Trophoblast cell (in vitro differentiated cells and primary cell): ENCODE data around the gene CPXM1.

ENCODE experiments used
- DNase-seq, 2 donors: peaks; one replicate each; pipeline ENCODE4 v3.0.0-alpha.2; 2016
- H2AFZ ChIP-seq: 2 replicates; pipeline ENCODE4 v1.6.1; 2013; ENCODE audit warnings: low read length, moderate library complexity, mild to moderate bottlenecking; ENCODE audit not compliant: insufficient read depth, poor library complexity
- H2AK5ac ChIP-seq: 2 replicates; pipeline ENCODE4 v1.6.1; 2013; ENCODE audit warnings: mild to moderate bottlenecking, low read length
- H2BK120ac ChIP-seq: 2 replicates; pipeline ENCODE4 v1.6.1; 2013; ENCODE audit warnings: low read length, mild to moderate bottlenecking, moderate library complexity; ENCODE audit not compliant: insufficient read depth, poor library complexity
- H2BK12ac ChIP-seq: 2 replicates; pipeline ENCODE4 v1.6.1; 2013; ENCODE audit warnings: mild to moderate bottlenecking, low read length, moderate library complexity
- H2BK5ac ChIP-seq: 2 replicates; pipeline ENCODE4 v1.6.1; 2013; ENCODE audit warnings: low read length, low read depth, moderate library complexity, mild to moderate bottlenecking; ENCODE audit not compliant: poor library complexity
- H3K14ac ChIP-seq: 2 replicates; pipeline ENCODE4 v1.6.1; 2013; ENCODE audit warnings: mild to moderate bottlenecking, low read length
- H3K18ac ChIP-seq: 2 replicates; pipeline ENCODE4 v1.6.1; 2013; ENCODE audit warnings: mild to moderate bottlenecking, low read length
- H3K23ac ChIP-seq: 2 replicates; pipeline ENCODE4 v1.6.1; 2013; ENCODE audit warnings: low read length
- H3K27ac ChIP-seq: 2 replicates; pipeline ENCODE4 v1.5.1; 2013; ENCODE audit warnings: low read depth, mild to moderate bottlenecking, inconsistent platforms, low read length, moderate library complexity
- H3K27me3 ChIP-seq: 2 replicates; pipeline ENCODE4 v1.6.1; 2013; ENCODE audit warnings: inconsistent platforms, mild to moderate bottlenecking, low read length, moderate library complexity; ENCODE audit not compliant: insufficient read depth
- H3K36me3 ChIP-seq, 2 experiments: 1 replicate in 1 of 2; 2 replicates in 1 of 2; pipeline ENCODE4 v1.6.1; 2013; ENCODE audit warnings: low read length in 2 of 2, mild to moderate bottlenecking in 2 of 2, moderate library complexity in 1 of 2; ENCODE audit not compliant: insufficient read depth in 2 of 2, control insufficient read depth in 1 of 2
- H3K4ac ChIP-seq: 2 replicates; pipeline ENCODE4 v1.6.1; 2013; ENCODE audit warnings: low read depth, mild to moderate bottlenecking, low read length, moderate library complexity
- H3K4me1 ChIP-seq, 2 experiments: 1 replicate in 1 of 2; 2 replicates in 1 of 2; pipeline ENCODE4 v1.6.1; 2013; ENCODE audit warnings: low read length in 2 of 2, mild to moderate bottlenecking in 2 of 2, moderate library complexity in 1 of 2; ENCODE audit not compliant: insufficient read depth in 2 of 2, control insufficient read depth in 1 of 2
- H3K4me2 ChIP-seq: 2 replicates; pipeline ENCODE4 v1.6.1; 2013; ENCODE audit warnings: inconsistent platforms, mild to moderate bottlenecking, low read length, moderate library complexity
- H3K4me3 ChIP-seq: 2 replicates; pipeline ENCODE4 v1.5.1; 2013; ENCODE audit warnings: mild to moderate bottlenecking, low read depth, low read length, inconsistent platforms
- H3K79me1 ChIP-seq: one replicate; pipeline ENCODE4 v1.6.1; 2013; ENCODE audit warnings: low read length
- H3K79me2 ChIP-seq: 2 replicates; pipeline ENCODE4 v1.6.1; 2013; ENCODE audit warnings: low read length, mild to moderate bottlenecking; ENCODE audit not compliant: control insufficient read depth, insufficient read depth, poor library complexity
- H3K9ac ChIP-seq: 2 replicates; pipeline ENCODE4 v1.6.1; 2013; ENCODE audit warnings: mild to moderate bottlenecking, low read length
- H3K9me3 ChIP-seq: 2 replicates; pipeline ENCODE4 v1.6.1; 2013; ENCODE audit warnings: low read depth, mild to moderate bottlenecking, control low read depth, inconsistent platforms, low read length; ENCODE audit not compliant: insufficient read depth
- H4K12ac ChIP-seq: 2 replicates; pipeline ENCODE4 v1.6.1; 2013; ENCODE audit warnings: low read depth, mild to moderate bottlenecking, low read length, moderate library complexity
- H4K8ac ChIP-seq: 2 replicates; pipeline ENCODE4 v1.6.1; 2013; ENCODE audit warnings: low read depth, mild to moderate bottlenecking, low read length, moderate library complexity
- H4K91ac ChIP-seq: one replicate; pipeline ENCODE4 v1.6.1; 2013; ENCODE audit warnings: low read depth, mild to moderate bottlenecking, low read length, moderate library complexity
- WGBS: extraction: QIAGEN DNeasy Blood & Tissue Kit; methylation state at CpG from one replicate; pipeline ENCODE4 v1.1.7; 2013; ENCODE audit warnings: missing lambda C conversion rate; ENCODE audit not compliant: insufficient read length, insufficient coverage; ENCODE audit errors: extremely low coverage; 5-methylcytosine and 5-hydroxymethylcytosine counted together

The CPXM1 gene

DNA sequence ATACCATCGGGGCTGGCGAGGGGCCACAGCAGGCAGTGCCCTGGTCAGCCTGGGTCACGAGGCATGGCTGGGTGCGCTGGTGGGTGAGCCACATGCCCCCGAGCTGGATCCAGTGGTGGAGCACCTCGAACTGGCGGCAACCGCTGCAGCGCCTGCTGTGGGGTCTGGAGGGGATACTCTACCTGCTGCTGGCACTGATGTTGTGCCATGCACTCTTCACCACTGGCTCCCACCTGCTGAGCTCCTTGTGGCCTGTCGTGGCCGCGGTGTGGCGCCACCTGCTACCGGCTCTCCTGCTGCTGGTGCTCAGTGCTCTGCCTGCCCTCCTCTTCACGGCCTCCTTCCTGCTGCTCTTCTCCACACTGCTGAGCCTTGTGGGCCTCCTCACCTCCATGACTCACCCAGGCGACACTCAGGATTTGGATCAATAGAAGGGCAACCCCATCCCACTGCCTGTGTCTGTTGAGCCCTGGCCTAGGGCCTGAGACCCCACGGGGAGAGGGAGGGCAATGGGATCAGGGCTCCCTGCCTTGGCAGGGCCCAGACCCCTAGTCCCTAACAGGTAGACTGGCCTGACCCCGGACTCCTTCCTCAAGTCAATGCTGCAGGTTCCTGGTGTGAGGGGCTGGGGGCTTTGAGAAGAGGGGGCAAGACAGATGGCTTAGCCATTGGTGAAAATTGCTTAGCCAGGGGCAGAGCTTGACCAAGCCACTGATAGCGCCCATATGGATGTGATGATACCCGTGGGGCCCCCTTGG, 16.3 kb upstream of the CPXM1 start:
- Histone ChIP-seq H3K27ac (no peak overlapping the region), H3K79me1 (peaks cover 10% of the 10 kb centered on the region), H3K4ac (no peak overlapping the region), H3K14ac (no peak overlapping the region), H3K9ac (no peak overlapping the region), H3K4me3 (no peak overlapping the region), H2BK120ac (no peak overlapping the region), H2AFZ (no peak overlapping the region), H2BK12ac (peak overlapping the region; percentile 16), H3K36me3 (no peaks in the 10 kb centered on the region), H2AK5ac (no peak overlapping the region), H3K4me1 (peaks cover 13 to 25% of the 10 kb centered on the region in 2 experiments), H3K27me3 (no peaks in the 10 kb centered on the region), H3K9me3 (no peaks in the 10 kb centered on the region), H3K23ac (no peak overlapping the region), H4K8ac (no peak overlapping the region), H3K18ac (no peak overlapping the region), H2BK5ac (no peak overlapping the region), H4K91ac (peak overlapping the region; percentile 23), H3K79me2 (peaks cover 3% of the 10 kb centered on the region), H4K12ac (no peak overlapping the region), H3K4me2 (no peak overlapping the region)
- DNase-seq, result no peak
- WGBS, result no CpG with 5 or more reads among the region's 20 CpGs

DNA sequence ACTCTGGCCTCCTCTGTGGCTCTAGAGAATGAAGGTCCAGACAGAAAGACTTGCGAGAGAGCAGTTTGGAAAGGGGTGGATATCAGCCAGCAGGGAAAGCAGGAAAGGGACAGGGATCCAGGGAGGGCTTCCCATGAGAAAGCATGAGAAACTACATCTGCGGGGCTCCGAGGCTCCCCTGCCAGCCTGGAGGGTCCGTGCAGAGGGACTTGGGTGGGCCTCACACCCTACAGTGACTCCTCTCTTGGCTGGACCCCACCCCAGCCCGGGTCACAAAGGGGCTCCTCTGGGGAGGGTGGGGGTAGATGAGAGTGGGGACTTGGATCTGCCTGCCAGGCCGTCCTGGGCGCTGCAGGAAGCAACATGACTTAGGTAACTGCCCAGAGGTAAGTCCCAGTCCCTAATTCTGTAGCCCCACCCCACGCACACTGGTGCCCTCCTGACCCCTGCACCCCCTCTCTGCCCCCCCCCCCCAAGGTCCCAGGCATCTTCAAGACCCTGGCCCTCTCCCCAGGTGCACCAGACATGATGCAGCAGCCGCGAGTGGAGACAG, 15.7 kb upstream of the CPXM1 start, which contains the start of gene TMEM239:
Gene TMEM239, plus strand, starts transcription at position 335 of the 553 bp plus-strand sequence. Its CDS starts 191 bp downstream, at position 526.
- H3K27me3 ChIP-seq, result no peaks in the 10 kb centered on the region
- no peak within 1 kb of the TSS for H2AFZ ChIP-seq
- no peak within 1 kb of the TSS for H3K4me2 ChIP-seq
- peaks cover 9% of the 10 kb centered on the region for H3K79me1 ChIP-seq
- H2BK120ac ChIP-seq, result peak within 1 kb of the TSS; percentile 56
- H2BK5ac ChIP-seq, result no peak within 1 kb of the TSS
- H3K36me3 ChIP-seq, result no peaks in the 10 kb centered on the region
- H2BK12ac ChIP-seq, result peak within 1 kb of the TSS; percentile 16
- H3K27ac ChIP-seq, result no peak within 1 kb of the TSS
- H2AK5ac ChIP-seq, result no peak within 1 kb of the TSS
- no peak within 1 kb of the TSS for H3K9ac ChIP-seq
- no peak within 1 kb of the TSS for H3K18ac ChIP-seq
- H4K8ac ChIP-seq, result no peak within 1 kb of the TSS
- peaks cover 3% of the 10 kb centered on the region for H3K79me2 ChIP-seq
- H3K4me1 ChIP-seq, result peaks cover 11 to 23% of the 10 kb centered on the region in 2 experiments
- no peak within 1 kb of the TSS for H3K14ac ChIP-seq
- H3K4ac ChIP-seq, result no peak within 1 kb of the TSS
- H3K23ac ChIP-seq, result no peak within 1 kb of the TSS
- peak within 1 kb of the TSS; percentile 63 for H4K91ac ChIP-seq
- no peak within 1 kb of the TSS for H3K4me3 ChIP-seq
- no peak for DNase-seq
- no peak within 1 kb of the TSS for H4K12ac ChIP-seq
- H3K9me3 ChIP-seq, result no peaks in the 10 kb centered on the region
- no CpG with 5 or more reads among the region's 10 CpGs for WGBS

DNA sequence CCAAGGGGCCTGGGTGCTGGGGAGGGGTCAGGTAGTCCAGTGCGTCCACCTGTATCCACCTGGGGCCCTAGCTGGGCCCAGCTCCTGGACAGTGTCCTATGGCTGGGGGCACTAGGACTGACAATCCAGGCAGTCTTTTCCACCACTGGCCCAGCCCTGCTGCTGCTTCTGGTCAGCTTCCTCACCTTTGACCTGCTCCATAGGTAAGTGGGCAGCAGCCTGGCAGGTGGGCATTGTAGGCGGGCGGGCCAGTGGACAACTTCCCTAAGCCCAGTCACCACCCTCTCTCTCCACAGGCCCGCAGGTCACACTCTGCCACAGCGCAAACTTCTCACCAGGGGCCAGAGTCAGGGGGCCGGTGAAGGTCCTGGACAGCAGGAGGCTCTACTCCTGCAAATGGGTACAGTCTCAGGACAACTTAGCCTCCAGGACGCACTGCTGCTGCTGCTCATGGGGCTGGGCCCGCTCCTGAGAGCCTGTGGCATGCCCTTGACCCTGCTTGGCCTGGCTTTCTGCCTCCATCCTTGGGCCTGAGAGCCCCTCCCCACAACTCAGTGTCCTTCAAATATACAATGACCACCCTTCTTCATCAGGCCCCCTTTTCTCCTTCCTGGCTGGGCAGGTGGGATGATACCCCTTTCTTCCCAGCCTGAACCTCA, 14.9 kb upstream of the CPXM1 start:
- DNase-seq, result no peak
- no peak overlapping the region for H2AK5ac ChIP-seq
- H3K27ac ChIP-seq, result no peak overlapping the region
- H2AFZ ChIP-seq, result no peak overlapping the region
- H3K23ac ChIP-seq, result no peak overlapping the region
- H2BK12ac ChIP-seq, result no peak overlapping the region
- H2BK120ac ChIP-seq, result peak overlapping the region; percentile 56
- H3K4me3 ChIP-seq, result no peak overlapping the region
- peak overlapping the region; percentile 63 for H4K91ac ChIP-seq
- no peak overlapping the region for H3K18ac ChIP-seq
- H3K79me1 ChIP-seq, result peaks cover 2% of the 10 kb centered on the region
- no peak overlapping the region for H2BK5ac ChIP-seq
- H3K14ac ChIP-seq, result peak overlapping the region; percentile 22
- H4K12ac ChIP-seq, result no peak overlapping the region
- peaks cover 4 to 16% of the 10 kb centered on the region in 2 experiments for H3K4me1 ChIP-seq
- no peak overlapping the region for H3K9ac ChIP-seq
- peaks cover under 1% of the 10 kb centered on the region for H3K79me2 ChIP-seq
- no peaks in the 10 kb centered on the region for H3K36me3 ChIP-seq
- H3K4me2 ChIP-seq, result no peak overlapping the region
- H4K8ac ChIP-seq, result no peak overlapping the region
- WGBS, result no CpG with 5 or more reads among the region's 8 CpGs
- no peaks in the 10 kb centered on the region for H3K9me3 ChIP-seq
- no peak overlapping the region for H3K4ac ChIP-seq
- H3K27me3 ChIP-seq, result no peaks in the 10 kb centered on the region

DNA sequence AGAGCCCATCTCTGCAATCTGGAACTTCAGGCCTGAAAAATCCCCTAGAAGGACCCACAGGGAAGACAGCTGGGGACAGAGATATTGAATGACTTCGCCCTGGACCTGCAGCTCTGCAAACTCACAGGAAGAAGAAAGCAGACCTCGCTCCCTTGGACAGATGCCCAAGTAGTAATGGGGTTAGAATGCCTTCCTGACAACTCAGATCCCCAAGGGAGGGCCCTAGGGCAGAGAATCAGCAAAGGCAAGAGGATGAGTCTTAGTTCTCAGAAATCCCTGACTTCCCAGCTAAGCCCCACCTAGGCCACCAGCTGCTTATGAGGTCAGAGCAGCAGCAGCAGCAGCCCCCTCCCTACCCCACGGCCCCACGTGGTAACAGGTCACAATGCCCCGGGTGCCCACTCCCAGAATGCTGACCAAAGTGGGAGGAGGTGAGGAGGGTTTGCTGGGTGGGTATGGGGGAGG, 14.2 kb upstream of the CPXM1 start, which contains the start of gene C20orf141:
Gene C20orf141, plus strand, starts transcription at position 401 of the 465 bp plus-strand sequence. CDS start 198 bp downstream, outside the sequence.
- Histone ChIP-seq H2AFZ (no peak within 1 kb of the TSS), H4K12ac (no peak within 1 kb of the TSS), H4K8ac (no peak within 1 kb of the TSS), H3K9ac (no peak within 1 kb of the TSS), H3K79me1 (no peaks in the 10 kb centered on the region), H3K4me2 (no peak within 1 kb of the TSS), H2BK12ac (no peak within 1 kb of the TSS), H3K18ac (no peak within 1 kb of the TSS), H2AK5ac (no peak within 1 kb of the TSS), H2BK120ac (peak within 1 kb of the TSS; percentile 56), H3K79me2 (no peaks in the 10 kb centered on the region), H3K14ac (peak within 1 kb of the TSS; percentile 22), H3K9me3 (no peaks in the 10 kb centered on the region), H3K27ac (peak within 1 kb of the TSS; percentile 43), H3K23ac (no peak within 1 kb of the TSS), H3K4me1 (peaks cover 2 to 11% of the 10 kb centered on the region in 2 experiments), H3K36me3 (no peaks in the 10 kb centered on the region), H3K4ac (no peak within 1 kb of the TSS), H3K27me3 (no peaks in the 10 kb centered on the region), H2BK5ac (no peak within 1 kb of the TSS), H3K4me3 (no peak within 1 kb of the TSS), H4K91ac (peak within 1 kb of the TSS; percentile 63)
- DNase-seq, result peak; percentile 97 to 98
- no CpG with 5 or more reads among the region's 5 CpGs for WGBS
